Measurements from ENCODE around the gene OS9.
"Not testable (repeated sequence)": the region's sequence is repeated elsewhere in the genome, so short reads cannot be mapped to it uniquely, and the experiment has no call there.

OS9 gene

GRCh38 chr12:57695770-57696432 lies 2.0 kb downstream of the OS9 start:
- H3K9ac ChIP-seq (ENCODE audit: low read depth, low read length) = no peak overlapping the region
- peaks cover 12% of the 10 kb centered on the region for H3K36me3 ChIP-seq (ENCODE audit: insufficient read depth, low read length)
- H3K27ac ChIP-seq (ENCODE audit: low read depth, low read length) = no peak overlapping the region
- 95% methylated on average over 11 of the region's 11 CpGs for WGBS
- H3K9me3 ChIP-seq (ENCODE audit: insufficient read depth, low read depth, low read length) = no peaks in the 10 kb centered on the region
- H3K27me3 ChIP-seq (ENCODE audit: insufficient read depth, low read length) = no peaks in the 10 kb centered on the region
- no peak overlapping the region for H3K4me3 ChIP-seq (ENCODE audit: low read length)
- no peaks in the 10 kb centered on the region; the same call in 1 of the 2 replicates for H3K4me1 ChIP-seq (ENCODE audit: insufficient read depth, low read length)

GRCh38 chr12:57697076-57697475 lies 3.1 kb downstream of the OS9 start:
- H3K36me3 ChIP-seq (ENCODE audit: insufficient read depth, low read length) = peaks cover 12% of the 10 kb centered on the region
- H3K9me3 ChIP-seq (ENCODE audit: insufficient read depth, low read depth, low read length) = no peaks in the 10 kb centered on the region
- no peak overlapping the region for H3K4me3 ChIP-seq (ENCODE audit: low read length)
- H3K9ac ChIP-seq (ENCODE audit: low read depth, low read length) = no peak overlapping the region
- WGBS = 96% methylated on average over 1 of the region's 1 CpG
- no peaks in the 10 kb centered on the region; the same call in 1 of the 2 replicates for H3K4me1 ChIP-seq (ENCODE audit: insufficient read depth, low read length)
- H3K27ac ChIP-seq (ENCODE audit: low read depth, low read length) = no peak overlapping the region
- H3K27me3 ChIP-seq (ENCODE audit: insufficient read depth, low read length) = no peaks in the 10 kb centered on the region

- Histone ChIP-seq H3K4me3 (ENCODE audit: low read length) (no peak overlapping the region), H3K9me3 (ENCODE audit: insufficient read depth, low read depth, low read length) (no peaks in the 10 kb centered on the region), H3K36me3 (ENCODE audit: insufficient read depth, low read length) (peaks cover 14% of the 10 kb centered on the region), H3K9ac (ENCODE audit: low read depth, low read length) (no peak overlapping the region), H3K27me3 (ENCODE audit: insufficient read depth, low read length) (no peaks in the 10 kb centered on the region), H3K27ac (ENCODE audit: low read depth, low read length) (no peak overlapping the region), H3K4me1 (ENCODE audit: insufficient read depth, low read length) (no peaks in the 10 kb centered on the region; the same call in 1 of the 2 replicates)
- 91% methylated on average over 3 of the region's 3 CpGs for WGBS
These were observed 4.5 kb downstream of the OS9 start for GRCh38 chr12:57698414-57698813.

GRCh38 chr12:57700317-57700716 lies 6.4 kb downstream of the OS9 start:
- no peaks in the 10 kb centered on the region for H3K27me3 ChIP-seq (ENCODE audit: insufficient read depth, low read length)
- H3K27ac ChIP-seq (ENCODE audit: low read depth, low read length) = no peak overlapping the region
- H3K4me1 ChIP-seq (ENCODE audit: insufficient read depth, low read length) = no peaks in the 10 kb centered on the region
- no peaks in the 10 kb centered on the region for H3K9me3 ChIP-seq (ENCODE audit: insufficient read depth, low read depth, low read length)
- H3K9ac ChIP-seq (ENCODE audit: low read depth, low read length) = no peak overlapping the region
- no peak overlapping the region for H3K4me3 ChIP-seq (ENCODE audit: low read length)
- H3K36me3 ChIP-seq (ENCODE audit: insufficient read depth, low read length) = peaks cover 18% of the 10 kb centered on the region
- WGBS = 93% methylated on average over 2 of the region's 2 CpGs

- Histone ChIP-seq H3K27ac (ENCODE audit: low read depth, low read length) (no peak overlapping the region), H3K27me3 (ENCODE audit: insufficient read depth, low read length) (no peaks in the 10 kb centered on the region), H3K36me3 (ENCODE audit: insufficient read depth, low read length) (peaks cover 6% of the 10 kb centered on the region; the same call in 1 of the 2 replicates), H3K4me1 (ENCODE audit: insufficient read depth, low read length) (no peaks in the 10 kb centered on the region), H3K4me3 (ENCODE audit: low read length) (no peak overlapping the region), H3K9ac (ENCODE audit: low read depth, low read length) (no peak overlapping the region), H3K9me3 (ENCODE audit: insufficient read depth, low read depth, low read length) (no peaks in the 10 kb centered on the region)
- 93% methylated on average over 3 of the region's 3 CpGs for WGBS
These were observed 13.3 kb downstream of the OS9 start for GRCh38 chr12:57707250-57707649.

GRCh38 chr12:57708296-57708695 lies 14.4 kb downstream of the OS9 start:
- WGBS = 100% methylated on average over 1 of the region's 2 CpGs
- no peak overlapping the region for H3K27ac ChIP-seq (ENCODE audit: low read depth, low read length)
- no peak overlapping the region for H3K9ac ChIP-seq (ENCODE audit: low read depth, low read length)
- H3K9me3 ChIP-seq (ENCODE audit: insufficient read depth, low read depth, low read length) = no peaks in the 10 kb centered on the region
- peaks cover 6% of the 10 kb centered on the region; the same call in 1 of the 2 replicates for H3K36me3 ChIP-seq (ENCODE audit: insufficient read depth, low read length)
- H3K4me3 ChIP-seq (ENCODE audit: low read length) = no peak overlapping the region
- no peaks in the 10 kb centered on the region for H3K27me3 ChIP-seq (ENCODE audit: insufficient read depth, low read length)
- H3K4me1 ChIP-seq (ENCODE audit: insufficient read depth, low read length) = no peaks in the 10 kb centered on the region

GRCh38 chr12:57712701-57713100 lies 18.8 kb downstream of the OS9 start:
- no peak overlapping the region for H3K27ac ChIP-seq (ENCODE audit: low read depth, low read length)
- no peaks in the 10 kb centered on the region for H3K9me3 ChIP-seq (ENCODE audit: insufficient read depth, low read depth, low read length)
- no peak overlapping the region for H3K4me3 ChIP-seq (ENCODE audit: low read length)
- 88% methylated on average over 3 of the region's 3 CpGs for WGBS
- no peaks in the 10 kb centered on the region for H3K27me3 ChIP-seq (ENCODE audit: insufficient read depth, low read length)
- H3K4me1 ChIP-seq (ENCODE audit: insufficient read depth, low read length) = no peaks in the 10 kb centered on the region
- no peak overlapping the region for H3K9ac ChIP-seq (ENCODE audit: low read depth, low read length)
- peaks cover 14% of the 10 kb centered on the region for H3K36me3 ChIP-seq (ENCODE audit: insufficient read depth, low read length)

- Histone ChIP-seq H3K36me3 (ENCODE audit: insufficient read depth, low read length) (peaks cover 19% of the 10 kb centered on the region), H3K4me1 (ENCODE audit: insufficient read depth, low read length) (no peaks in the 10 kb centered on the region), H3K27me3 (ENCODE audit: insufficient read depth, low read length) (no peaks in the 10 kb centered on the region), H3K4me3 (ENCODE audit: low read length) (no peak overlapping the region), H3K27ac (ENCODE audit: low read depth, low read length) (no peak overlapping the region), H3K9me3 (ENCODE audit: insufficient read depth, low read depth, low read length) (no peaks in the 10 kb centered on the region), H3K9ac (ENCODE audit: low read depth, low read length) (no peak overlapping the region)
- 89% methylated on average over 5 of the region's 5 CpGs for WGBS
These were observed 19.3 kb downstream of the OS9 start for GRCh38 chr12:57713209-57713608.

GRCh38 chr12:57715036-57715748 lies 21.3 kb downstream of the OS9 start:
- not testable (repeated sequence) for H3K9me3 ChIP-seq (ENCODE audit: insufficient read depth, low read depth, low read length); H3K9ac ChIP-seq (ENCODE audit: low read depth, low read length); H3K4me1 ChIP-seq (ENCODE audit: insufficient read depth, low read length); H3K27ac ChIP-seq (ENCODE audit: low read depth, low read length); H3K27me3 ChIP-seq (ENCODE audit: insufficient read depth, low read length); H3K4me3 ChIP-seq (ENCODE audit: low read length)
- H3K36me3 ChIP-seq (ENCODE audit: insufficient read depth, low read length) = peaks cover 35% of the 10 kb centered on the region
- WGBS = 97% methylated on average over 6 of the region's 6 CpGs

- Histone ChIP-seq H3K27ac (ENCODE audit: low read depth, low read length) (no peak overlapping the region), H3K36me3 (ENCODE audit: insufficient read depth, low read length) (peaks cover 38% of the 10 kb centered on the region), H3K9me3 (ENCODE audit: insufficient read depth, low read depth, low read length) (no peaks in the 10 kb centered on the region), H3K4me3 (ENCODE audit: low read length) (no peak overlapping the region), H3K9ac (ENCODE audit: low read depth, low read length) (no peak overlapping the region), H3K27me3 (ENCODE audit: insufficient read depth, low read length) (no peaks in the 10 kb centered on the region), H3K4me1 (ENCODE audit: insufficient read depth, low read length) (no peaks in the 10 kb centered on the region)
- 92% methylated on average over 12 of the region's 12 CpGs for WGBS
These were observed 21.9 kb downstream of the OS9 start for GRCh38 chr12:57715786-57716185.

GRCh38 chr12:57716305-57716704 lies 22.4 kb downstream of the OS9 start:
- Histone ChIP-seq H3K4me3 (ENCODE audit: low read length) (no peak overlapping the region), H3K9me3 (ENCODE audit: insufficient read depth, low read depth, low read length) (no peaks in the 10 kb centered on the region), H3K27me3 (ENCODE audit: insufficient read depth, low read length) (no peaks in the 10 kb centered on the region), H3K27ac (ENCODE audit: low read depth, low read length) (no peak overlapping the region), H3K36me3 (ENCODE audit: insufficient read depth, low read length) (peaks cover 42% of the 10 kb centered on the region), H3K9ac (ENCODE audit: low read depth, low read length) (no peak overlapping the region), H3K4me1 (ENCODE audit: insufficient read depth, low read length) (no peaks in the 10 kb centered on the region)
- 92% methylated on average over 4 of the region's 4 CpGs for WGBS
